Activated CD4-positive, alpha-beta T cell treated with anti-CD3 and anti-CD28 coated beads for 4 hours (primary cell): ENCODE data around the gene ZKSCAN3.
"Not testable (repeated sequence)": the region's sequence is repeated elsewhere in the genome, so short reads cannot be mapped to it uniquely, and the experiment has no call there.

Experiments used
- DNase-seq, 2 donors: peaks; one replicate each; pipeline ENCODE4 v3.0.0-alpha.2; 2020

Gene ZKSCAN3

DNA sequence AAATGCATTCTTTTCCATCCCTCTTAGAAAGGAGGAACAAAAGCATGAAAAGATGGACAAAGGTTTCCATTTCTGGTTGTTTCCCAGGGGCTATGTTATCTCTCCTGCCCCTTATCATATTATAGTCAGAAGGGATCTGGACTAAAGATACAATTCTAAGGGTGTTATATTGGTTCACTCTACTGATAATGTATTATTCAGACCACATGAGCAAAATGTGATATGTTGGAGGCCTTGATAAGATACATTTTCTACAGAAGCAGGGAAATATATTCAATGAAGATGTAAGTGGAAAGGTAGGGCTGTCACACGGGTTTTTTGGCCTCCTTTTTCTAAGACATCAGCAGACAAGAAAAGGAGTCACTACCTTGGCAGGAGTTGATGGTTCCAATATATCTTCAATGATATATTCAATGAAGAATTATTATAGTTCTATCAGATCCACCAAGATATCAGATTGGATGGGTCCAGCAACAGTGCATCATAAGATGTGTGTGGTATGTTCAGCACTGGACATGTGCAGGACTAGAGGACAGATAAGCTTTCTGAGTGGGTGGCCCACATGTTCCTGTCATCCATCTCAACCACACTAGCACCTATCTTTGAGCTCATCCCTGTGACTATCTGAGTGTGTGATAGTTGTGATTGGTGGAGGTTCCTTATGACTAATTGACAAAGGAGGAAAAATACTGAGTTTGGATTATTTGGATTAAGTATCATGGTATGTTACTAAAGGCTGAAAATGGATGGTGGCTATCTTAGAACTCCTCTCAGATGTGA is 5.7 kb upstream of the ZKSCAN3 start:
- no peak for DNase-seq

DNA sequence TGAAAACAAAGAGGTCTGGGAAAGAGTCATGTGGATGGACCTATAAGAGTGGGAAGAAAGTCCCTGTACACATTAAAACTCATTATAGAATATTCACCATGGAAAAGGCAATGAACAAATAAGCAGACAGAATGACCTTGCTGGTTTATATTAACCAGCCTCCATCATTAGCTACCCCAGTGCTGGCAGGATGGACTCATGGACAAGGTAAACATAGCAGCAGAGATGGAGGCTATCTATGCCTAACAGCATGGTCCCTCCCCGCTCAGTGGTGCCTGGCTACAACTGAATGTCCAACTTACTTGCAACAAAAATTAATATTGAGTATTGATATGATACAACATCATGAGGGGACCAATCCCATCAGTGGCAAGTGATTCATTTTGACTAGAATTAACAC is 4.5 kb upstream of the ZKSCAN3 start:
- DNase-seq: no peak

DNA sequence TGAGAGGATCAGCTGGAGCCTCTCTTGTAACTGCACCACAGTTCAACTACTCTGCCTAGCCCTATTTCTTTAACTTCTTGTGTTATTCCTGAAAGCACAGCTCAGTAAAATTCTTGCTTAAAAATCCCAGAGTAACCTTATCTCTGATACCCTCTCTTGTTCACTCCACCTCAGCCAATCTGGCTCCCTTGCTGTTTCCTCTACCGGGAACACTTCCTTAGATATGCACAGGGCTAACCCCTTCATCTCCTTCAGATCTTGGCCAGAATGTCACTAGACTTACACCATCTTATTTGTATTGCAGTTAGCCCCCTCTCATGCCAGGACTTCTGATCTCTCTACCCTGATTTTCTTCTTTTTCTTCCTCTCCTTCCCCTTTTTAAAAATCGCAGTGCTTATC is 2.6 kb upstream of the ZKSCAN3 start:
- DNase-seq: no peak

DNA sequence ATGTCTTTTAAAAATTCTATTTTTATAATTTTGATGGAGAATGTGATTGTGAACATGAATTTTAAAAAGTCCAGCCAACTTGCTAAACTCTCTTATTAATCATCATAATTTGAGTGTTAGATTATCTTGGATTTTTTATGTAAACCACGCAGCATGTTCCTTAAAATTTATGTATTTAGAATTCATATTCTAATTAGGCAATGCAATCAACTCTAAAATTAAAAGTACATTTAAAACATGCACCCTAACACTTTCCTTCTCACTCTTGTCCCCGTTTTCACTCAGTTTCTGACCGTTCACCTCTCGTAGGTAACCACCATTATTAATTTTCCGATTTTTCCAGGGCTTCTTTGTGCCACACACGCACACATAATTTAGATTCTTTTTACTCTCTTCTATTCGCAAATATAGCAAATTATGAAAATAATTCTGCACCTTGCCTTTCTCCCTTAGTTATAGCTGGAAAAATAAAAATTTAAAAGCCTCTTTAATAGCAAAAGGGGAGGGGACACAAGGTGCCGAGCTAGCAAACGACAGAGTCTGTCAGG is 329 bp upstream of the ZKSCAN3 start:
- DNase-seq: no peak

GRCh38 chr6:28351087-28351486 is 1.3 kb downstream of the ZKSCAN3 start:
- no peak for DNase-seq

- DNase-seq: no peak
These were observed 1.8 kb downstream of the ZKSCAN3 start for GRCh38 chr6:28351493-28351925.

DNA sequence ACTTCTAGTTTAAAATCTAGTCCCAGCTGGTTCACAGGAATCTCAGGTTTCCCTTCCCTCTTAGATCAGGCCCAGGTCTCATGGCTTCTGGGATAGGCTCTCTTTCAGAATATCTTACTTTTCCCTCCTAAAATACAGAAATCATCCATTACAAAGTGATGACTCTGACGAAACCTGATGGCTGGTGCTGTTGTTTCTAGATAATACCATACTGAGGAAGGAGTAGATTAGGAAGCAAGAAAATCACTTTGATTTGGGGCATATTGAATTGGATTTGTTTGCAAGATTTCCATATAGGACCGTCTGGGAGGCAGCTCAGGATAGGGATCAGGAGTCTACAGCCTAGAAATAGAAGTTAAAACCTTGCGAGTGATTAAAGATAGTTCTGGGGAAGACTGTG is 3.6 kb downstream of the ZKSCAN3 start:
- DNase-seq: no peak

DNA sequence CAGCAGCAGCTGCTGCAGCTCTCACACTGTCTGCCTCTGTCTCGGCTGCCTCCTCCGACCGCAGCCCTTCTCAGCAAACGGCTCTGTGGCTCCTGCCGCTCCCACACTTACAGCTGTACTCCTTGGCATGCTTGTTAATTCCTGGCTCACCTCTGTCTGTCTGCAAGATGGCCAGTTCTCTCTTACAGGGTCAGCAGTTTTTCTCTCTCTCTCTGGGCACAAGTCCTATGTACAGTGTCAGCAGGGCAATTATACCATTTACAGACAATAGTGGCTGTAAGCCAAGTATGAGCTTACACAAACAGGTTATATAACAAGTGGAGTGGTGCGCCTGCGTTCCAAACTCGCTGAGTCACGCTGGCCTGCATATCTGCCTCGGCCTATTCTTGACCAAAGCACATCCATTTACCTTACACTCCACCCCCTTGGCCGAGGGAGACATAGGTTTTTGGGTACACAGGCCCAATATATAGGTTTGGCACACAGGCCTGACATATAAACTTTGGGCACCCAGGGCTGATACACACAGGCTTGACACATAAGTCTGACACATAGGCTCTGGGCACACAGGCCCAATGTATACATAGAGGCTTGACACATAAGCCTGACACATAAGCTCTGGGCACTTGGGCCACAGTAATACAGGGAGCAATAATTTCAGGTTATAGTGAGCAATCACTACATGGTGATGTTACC is 4.4 kb downstream of the ZKSCAN3 start:
- no peak for DNase-seq

GRCh38 chr6:28354688-28355554 is 5.2 kb downstream of the ZKSCAN3 start:
- no peak for DNase-seq

GRCh38 chr6:28355743-28356665 is 6.3 kb downstream of the ZKSCAN3 start:
- DNase-seq: peak; percentile 59 to 77

DNA sequence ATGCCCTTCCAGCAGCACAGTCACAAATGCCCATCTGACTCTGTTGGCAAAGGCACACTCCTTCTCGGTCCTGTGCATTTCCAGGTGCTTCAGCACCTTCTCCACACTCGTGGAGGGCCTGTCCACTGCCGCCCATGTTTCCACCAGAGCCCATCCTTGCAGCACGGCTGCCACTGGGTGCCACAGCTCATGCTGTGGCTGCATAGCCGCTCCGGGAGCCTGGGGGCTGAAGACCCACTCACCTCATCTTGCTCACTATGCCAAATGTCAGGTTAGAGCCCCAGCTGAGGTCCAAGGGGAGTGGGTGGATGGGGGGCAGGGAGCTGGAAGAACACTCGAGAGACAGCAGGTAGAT is 6.9 kb downstream of the ZKSCAN3 start:
- no peak for DNase-seq

GRCh38 chr6:28357036-28357435 is 7.3 kb downstream of the ZKSCAN3 start:
- no peak for DNase-seq

- DNase-seq: not testable (repeated sequence)
These were observed 9.8 kb downstream of the ZKSCAN3 start for GRCh38 chr6:28359562-28359961.

DNA sequence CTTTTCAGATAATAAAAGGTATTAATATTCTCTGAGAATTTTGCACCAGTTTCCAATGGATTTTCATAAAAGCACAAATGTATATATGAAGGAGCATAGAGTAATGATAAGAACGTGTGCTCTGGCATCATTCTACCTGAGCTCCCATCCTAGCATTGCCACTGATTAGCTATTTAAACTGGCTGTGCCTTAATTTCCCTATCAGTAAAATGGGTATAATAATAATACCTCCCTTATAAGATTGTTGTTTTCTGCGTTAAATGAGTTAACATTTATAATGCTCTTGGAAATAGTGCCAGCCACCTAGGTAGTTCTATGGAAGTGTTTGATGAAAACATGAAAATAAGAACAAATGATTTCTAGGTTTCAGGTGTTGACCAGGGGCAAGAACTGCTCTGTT is 11.2 kb downstream of the ZKSCAN3 start:
- no peak for DNase-seq

- not testable (repeated sequence) for DNase-seq
These were observed 15.8 kb downstream of the ZKSCAN3 start for GRCh38 chr6:28365590-28365989.

DNA sequence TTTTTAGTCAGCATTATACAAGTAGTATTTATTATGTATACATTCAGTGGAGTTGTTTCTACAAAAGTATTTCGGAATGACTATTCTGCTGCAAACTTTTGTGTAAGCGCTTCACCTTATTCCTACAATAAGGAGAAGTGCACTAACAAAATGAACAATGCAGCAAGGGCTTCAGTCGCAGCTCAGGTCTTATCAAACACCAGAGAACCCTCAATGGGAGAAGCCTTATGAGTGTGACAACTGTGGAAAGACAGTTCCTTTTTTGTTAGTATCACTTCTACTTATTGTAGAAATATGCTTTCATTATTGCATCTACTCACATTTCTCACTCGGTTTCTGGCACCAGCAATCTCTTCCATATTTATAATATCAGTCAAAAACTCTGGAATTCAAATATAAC is 18.8 kb downstream of the ZKSCAN3 start:
- no peak for DNase-seq

DNA sequence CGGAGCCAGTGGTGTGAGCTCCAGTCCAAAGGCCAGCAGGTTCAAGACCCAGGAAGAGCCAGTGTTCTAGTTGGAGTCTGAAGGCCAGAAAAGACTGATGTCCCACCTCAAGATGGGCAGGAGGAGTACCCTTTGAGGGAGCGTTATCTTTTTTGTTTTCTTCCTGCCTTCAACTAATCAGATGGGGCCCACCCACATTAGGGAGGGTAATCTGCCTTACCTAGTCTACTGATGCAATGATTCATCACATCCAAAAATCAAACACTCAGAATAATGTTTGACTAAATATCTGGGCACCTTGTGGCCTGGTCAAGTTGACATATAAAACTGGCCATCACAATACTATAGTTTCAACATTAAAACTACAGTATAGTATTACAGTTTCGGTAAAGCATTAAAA is 19.7 kb downstream of the ZKSCAN3 start:
- DNase-seq: no peak

- DNase-seq: no peak
These were observed 20.7 kb downstream of the ZKSCAN3 start for GRCh38 chr6:28370440-28370839.

DNA sequence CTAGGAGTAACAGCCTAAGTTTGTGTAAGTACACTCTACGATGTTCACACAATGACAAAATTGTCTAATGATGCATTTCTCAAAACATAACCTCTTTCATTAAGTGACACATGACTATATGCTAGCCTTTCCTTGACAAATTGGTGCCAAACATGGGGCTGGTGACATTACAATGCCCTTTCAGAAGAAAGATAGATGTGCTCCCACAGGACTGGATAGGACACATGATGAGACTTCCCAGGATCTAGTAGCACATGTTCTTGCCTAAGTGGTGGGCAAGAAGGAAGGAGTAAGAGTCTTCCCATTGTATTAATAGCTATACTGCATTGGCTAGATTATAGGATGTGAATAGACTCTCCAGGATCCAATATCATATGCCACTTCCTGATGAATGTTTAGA is 21.5 kb downstream of the ZKSCAN3 start:
- DNase-seq: no peak

- DNase-seq: no peak
These were observed 22.1 kb downstream of the ZKSCAN3 start for GRCh38 chr6:28371706-28372451.

DNA sequence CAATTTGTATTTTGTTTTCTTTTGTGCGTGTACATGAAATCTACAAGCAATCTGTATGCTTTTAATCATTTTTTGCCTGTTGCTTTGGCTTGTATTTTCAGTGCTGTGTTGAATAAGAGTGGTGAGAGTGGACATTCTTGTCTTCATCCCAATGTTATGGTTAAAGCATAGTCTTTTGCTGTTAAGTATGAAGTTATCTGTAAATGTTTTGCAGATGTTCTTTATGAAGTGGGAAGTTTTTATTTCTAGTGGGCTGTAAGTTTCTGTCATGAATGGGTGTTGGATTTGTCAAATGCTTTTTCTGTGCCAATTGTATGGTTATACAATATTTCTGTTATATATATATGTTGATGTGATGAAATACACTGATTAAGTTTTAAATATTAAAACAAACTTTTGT is 24.2 kb downstream of the ZKSCAN3 start:
- DNase-seq: no peak
